GM12891 (cell line): ENCODE data around the gene TIGAR.

Source experiments
- PAX5 ChIP-seq: IDR thresholded peaks from 2 replicates; pipeline ENCODE4 v1.6.1; 2011; ENCODE audit warnings: low read length, moderate library complexity, mild to moderate bottlenecking; ENCODE audit not compliant: insufficient read depth, severe bottlenecking
- POLR2A ChIP-seq: IDR thresholded peaks from 2 replicates; pipeline ENCODE4 v1.6.1; 2011; ENCODE audit warnings: low read depth, low read length, control low read depth
- POLR2AphosphoS5 ChIP-seq: IDR thresholded peaks from 2 replicates; pipeline ENCODE4 v1.6.1; 2011; ENCODE audit warnings: low read depth, low read length, control low read depth
- POU2F2 ChIP-seq: IDR thresholded peaks from 2 replicates; pipeline ENCODE4 v1.6.1; 2011; ENCODE audit warnings: low read depth, mild to moderate bottlenecking, control low read depth, low read length, moderate library complexity
- SPI1 ChIP-seq: IDR thresholded peaks from 2 replicates; pipeline ENCODE4 v1.6.1; 2011; ENCODE audit warnings: low read depth, low read length, control low read depth
- TAF1 ChIP-seq: IDR thresholded peaks from 2 replicates; pipeline ENCODE4 v1.6.1; 2011; ENCODE audit warnings: low read depth, low read length, control low read depth

- no peak for TF ChIP-seq POLR2AphosphoS5
- TF ChIP-seq POLR2A, result no peak
- no peak for TF ChIP-seq TAF1
- TF ChIP-seq POU2F2, result no peak
- TF ChIP-seq SPI1, result no peak
- TF ChIP-seq PAX5, result no peak
These were observed 12.6 kb upstream of the TIGAR start for GRCh38 chr12:4308334-4308950.
